Fibroblast of lung (primary cell): ENCODE results near the gene MAP9. TPM values are rescaled to one million over a fixed set of nuclear protein-coding genes. Genes with fewer than 3 reads are reported as not detected.
A peak's percentile ranks its signal among the peaks of the same experiment; 100 is the strongest.
"Not testable (repeated sequence)": the region's sequence is repeated elsewhere in the genome, so short reads cannot be mapped to it uniquely, and the experiment has no call there.

Experiments
- DNase-seq, 2 donors: peaks; one replicate each; pipeline versions ENCODE4 v3.0.0 to v3.0.0-alpha.2; 2010; ENCODE audit warnings: low read depth in 2 of 2
- H2AFZ ChIP-seq: 2 replicates; pipeline ENCODE4 v1.5.1; 2012; ENCODE audit warnings: low read length, control low read depth, inconsistent platforms
- H3K27ac ChIP-seq: 2 replicates; pipeline ENCODE4 v1.5.1; 2011; ENCODE audit warnings: low read length, control low read depth; ENCODE audit not compliant: insufficient read depth
- H3K27me3 ChIP-seq: 2 replicates; pipeline ENCODE4 v1.5.1; 2011; ENCODE audit warnings: mild to moderate bottlenecking, low read length; ENCODE audit not compliant: control insufficient read depth, insufficient read depth
- H3K36me3 ChIP-seq: 2 replicates; pipeline ENCODE4 v1.5.1; 2011; ENCODE audit warnings: low read length; ENCODE audit not compliant: control insufficient read depth, insufficient read depth
- H3K4me1 ChIP-seq: 2 replicates; pipeline ENCODE4 v1.5.1; 2011; ENCODE audit warnings: low read length; ENCODE audit not compliant: control insufficient read depth, insufficient read depth; ENCODE audit errors: extremely low read depth
- H3K4me2 ChIP-seq: 2 replicates; pipeline ENCODE4 v1.5.1; 2011; ENCODE audit warnings: low read length, control low read depth; ENCODE audit not compliant: insufficient read depth; ENCODE audit errors: extremely low read depth
- H3K4me3 ChIP-seq, 4 experiments: fragments of 200-600 bp in 1 of 4; sonication (generic) in 1 of 4; replicated peaks in 1 of 4; 2 replicates each; pipeline ENCODE4 v1.5.1; 2011 to 2016; ENCODE audit warnings: low read length in 4 of 4, low read depth in 3 of 4, mild to moderate bottlenecking in 3 of 4, control low read depth in 2 of 4, inconsistent platforms in 1 of 4, mixed read lengths in 1 of 4; ENCODE audit not compliant: insufficient read depth in 1 of 4; ENCODE audit errors: control extremely low read depth in 1 of 4
- H3K79me2 ChIP-seq: 2 replicates; pipeline ENCODE4 v1.5.1; 2012; ENCODE audit warnings: mild to moderate bottlenecking, low read length, inconsistent platforms; ENCODE audit not compliant: control insufficient read depth, insufficient read depth
- H3K9ac ChIP-seq: 2 replicates; pipeline ENCODE4 v1.5.1; 2011; ENCODE audit warnings: mild to moderate bottlenecking, low read length, control low read depth; ENCODE audit not compliant: insufficient read depth
- H3K9me3 ChIP-seq: 2 replicates; pipeline ENCODE4 v1.5.1; 2012; ENCODE audit warnings: low read depth, low read length; ENCODE audit not compliant: control insufficient read depth, insufficient read depth
- H4K20me1 ChIP-seq: 2 replicates; pipeline ENCODE4 v1.5.1; 2011; ENCODE audit warnings: low read length; ENCODE audit not compliant: control insufficient read depth, insufficient read depth; ENCODE audit errors: extremely low read depth
- CTCF ChIP-seq, 2 donors: IDR thresholded peaks in 1 of 2; conservative IDR thresholded peaks in 1 of 2; 1 replicate in 1 of 2; 2 replicates in 1 of 2; pipeline ENCODE4 v1.5.1; 2011 to 2012; ENCODE audit warnings: low read length in 2 of 2, control low read depth in 1 of 2, inconsistent platforms in 1 of 2, low read depth in 1 of 2, mild to moderate bottlenecking in 1 of 2
- EZH2 ChIP-seq: IDR thresholded peaks from 2 replicates; pipeline ENCODE4 v1.5.1; 2012; ENCODE audit warnings: low read length, control low read depth, mild to moderate bottlenecking; ENCODE audit errors: missing control alignments
- polyA minus RNA-seq: library from RNA; depleted of rRNA, polyadenylated mRNA; stranded (reverse); fragments of >200 nt; gene quantifications from 2 replicates; pipeline ENCODE4 v1.2.3, GENCODE V29; 2011; ENCODE audit warnings: low replicate concordance
- polyA plus RNA-seq, 2 donors: library from polyadenylated mRNA; depleted of rRNA in 1 of 2; stranded (reverse) in 1 of 2; unstranded in 1 of 2; fragments of >200 nt; gene quantifications; 2 replicates each; pipeline ENCODE4 v1.2.1, GENCODE V29; 2011 to 2012; ENCODE audit warnings: missing spikeins in 1 of 2
- total RNA-seq: library from RNA; depleted of rRNA; stranded (reverse); fragments of >200 nt; gene quantifications from 2 replicates; pipeline ENCODE4 v1.2.1, GENCODE V29; 2014

The MAP9 gene
- total RNA-seq (10.3 and 12.6 TPM in 2 replicates), polyA plus RNA-seq (10.5 and 14.7 TPM in 2 replicates), polyA minus RNA-seq (0.26 and 0.35 TPM in 2 replicates)
- 7.4 and 9.6 TPM in 2 replicates for polyA plus RNA-seq (2012)

GRCh38 chr4:155376387-155377268, at the start of gene MAP9:
MAP9 (minus strand) TSS chr4:155376965; CDS start chr4:155375850, 1,115 bp downstream.
- TF ChIP-seq CTCF (conservative IDR thresholded peaks at IDR 0.05 in 1 of 2, IDR thresholded peaks at IDR 0.05 in 1 of 2; ENCODE audit: low read depth in 1 of 2, low read length in 2 of 2) (no peak), EZH2 (no peak)
- Histone ChIP-seq H2AFZ (peak within 1 kb of the TSS; percentile 82), H3K4me3 (peak within 1 kb of the TSS; percentile 68 to 88 (median 76)), H3K9me3 (no peaks in the 10 kb centered on the region), H3K27me3 (no peaks in the 10 kb centered on the region), H3K4me2 (peak within 1 kb of the TSS; percentile 88), H3K79me2 (no peaks in the 10 kb centered on the region), H3K27ac (peak within 1 kb of the TSS; percentile 72), H3K9ac (peak within 1 kb of the TSS; percentile 80), H4K20me1 (no peaks in the 10 kb centered on the region), H3K4me1 (no peaks in the 10 kb centered on the region), H3K36me3 (no peaks in the 10 kb centered on the region)
- DNase-seq: peak; percentile 95 to 99

GRCh38 chr4:155424778-155425177, 48.0 kb upstream of the MAP9 start:
- H4K20me1 ChIP-seq, DNase-seq, H3K4me3 ChIP-seq, H3K79me2 ChIP-seq, H3K27me3 ChIP-seq, H3K9me3 ChIP-seq, H3K36me3 ChIP-seq, H2AFZ ChIP-seq, H3K4me2 ChIP-seq, H3K4me1 ChIP-seq, H3K27ac ChIP-seq, H3K9ac ChIP-seq: not testable (repeated sequence)

GRCh38 chr4:155423671-155424070, 46.9 kb upstream of the MAP9 start:
- Histone ChIP-seq H3K27ac (no peak overlapping the region), H3K79me2 (no peaks in the 10 kb centered on the region), H3K36me3 (no peaks in the 10 kb centered on the region), H3K9me3 (no peaks in the 10 kb centered on the region), H2AFZ (no peak overlapping the region), H4K20me1 (no peaks in the 10 kb centered on the region), H3K27me3 (no peaks in the 10 kb centered on the region), H3K4me3 (no peak overlapping the region), H3K9ac (no peak overlapping the region), H3K4me1 (no peaks in the 10 kb centered on the region), H3K4me2 (no peak overlapping the region)
- DNase-seq: no peak
- TF ChIP-seq CTCF (conservative IDR thresholded peaks at IDR 0.05 in 1 of 2, IDR thresholded peaks at IDR 0.05 in 1 of 2; ENCODE audit: low read depth in 1 of 2, low read length in 2 of 2): no peak
- no peak for TF ChIP-seq EZH2
